Left lung (tissue), 10 donors: Measurements from ENCODE around the gene DYNLRB1. TPM values are rescaled to one million over a fixed set of nuclear protein-coding genes. Genes with fewer than 3 reads are reported as not detected.
"Not testable (repeated sequence)": the region's sequence is repeated elsewhere in the genome, so short reads cannot be mapped to it uniquely, and the experiment has no call there.

Experiments
- ATAC-seq: fragments of 200-7000 bp; cut with Tn5 transposase; one replicate; pipeline ENCODE4 v1.9.1; 2020; ENCODE audit warnings: moderate library complexity
- DNase-seq, 4 donors: peaks; one replicate each; pipeline ENCODE4 v3.0.0-alpha.2; 2013 to 2020
- H3K27ac ChIP-seq, 2 donors: fragments of 200-600 bp; sonication (generic) in 1 of 2; one replicate each; pipeline versions ENCODE4 v1.5.0 to v1.8.0; 2020 to 2021
- H3K27me3 ChIP-seq, 2 donors: fragments of 200-600 bp; sonication (generic) in 1 of 2; one replicate each; pipeline versions ENCODE4 v1.5.0 to v1.8.0; 2020 to 2021
- H3K36me3 ChIP-seq, 2 donors: fragments of 200-600 bp; sonication (generic) in 1 of 2; one replicate each; pipeline versions ENCODE4 v1.5.0 to v1.8.0; 2020 to 2021
- H3K4me1 ChIP-seq, 2 donors: fragments of 200-600 bp; one replicate each; pipeline ENCODE4 v1.8.0; 2021
- H3K4me3 ChIP-seq, 2 donors: fragments of 200-600 bp; sonication (generic) in 1 of 2; one replicate each; pipeline versions ENCODE4 v1.5.0 to v1.8.0; 2020 to 2021; ENCODE audit warnings: mild to moderate bottlenecking in 1 of 2
- H3K9me3 ChIP-seq, 2 donors: fragments of 200-600 bp; sonication (generic) in 1 of 2; one replicate each; pipeline versions ENCODE4 v1.5.0 to v1.8.0; 2020 to 2021
- intact Hi-C, 2 donors: fragments of 100-400 bp; cut with DNase I; formaldehyde crosslinking; loops; one replicate each; pipeline versions ENCODE4 v1.11.2 to v1.14.2; 2022
- polyA plus RNA-seq, 6 donors: library from polyadenylated mRNA; unstranded; fragments of 120-200 nt; gene quantifications; one replicate each; pipeline ENCODE4 v1.2.1, GENCODE V29; 2013; ENCODE audit not compliant: insufficient read length in 6 of 6
- total RNA-seq, 2 donors: library from RNA; stranded (reverse); fragmentation: NEBNext Ultra II Directional; extraction: Animal tissue kit (Norgen Biotek cat#: 25700); gene quantifications; one replicate each; pipeline ENCODE4 v1.2.1, GENCODE V29; 2021
- TF ChIP-seq, protein P1 (sequence below), 2 donors: fragments of 200-600 bp; sonication (generic) in 1 of 2; IDR thresholded peaks; one replicate each; pipeline versions ENCODE4 v1.5.0 to v1.8.0; 2021; ENCODE audit warnings: antibody characterized with exemption in 2 of 2
- donor health status: DM: no; HTN: yes; CAD: no.
- donor health status: DM: no; HTN: no; CAD: no.

Gene DYNLRB1
- total and polyA plus RNA-seq, 8 donors = 110 to 159 (median 141) TPM

DNA sequence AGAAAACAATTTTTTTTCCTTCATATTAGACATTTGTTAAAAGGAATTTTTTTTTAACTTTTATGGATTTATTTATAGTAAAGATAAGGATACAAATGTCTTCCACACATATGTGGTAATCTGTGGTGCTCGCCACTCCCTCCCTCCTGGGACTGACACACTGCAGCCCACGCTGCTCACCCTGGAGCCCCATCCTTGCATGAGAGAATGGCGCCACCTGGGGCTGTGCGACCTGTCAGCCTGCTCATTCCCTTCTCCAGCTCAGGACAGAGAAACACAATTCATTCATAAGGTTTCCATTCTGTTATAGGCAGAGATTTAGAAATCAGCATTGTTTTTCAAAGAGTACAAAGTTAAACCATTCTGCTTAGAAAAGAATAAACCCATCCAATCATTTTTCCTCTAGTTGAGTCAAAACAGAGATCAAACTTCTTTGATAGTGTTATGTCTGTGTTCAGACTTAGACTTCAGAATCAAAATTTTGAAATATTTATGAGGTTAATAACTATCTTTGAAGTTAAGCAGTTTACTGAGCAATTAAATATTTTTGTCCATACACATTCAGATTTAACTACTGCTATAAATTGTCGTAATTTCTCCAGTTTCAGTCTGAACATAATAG, 42.8 kb upstream of the DYNLRB1 start:
- Histone ChIP-seq H3K9me3 (no peaks in the 10 kb centered on the region), H3K36me3 (peaks cover 0 to 59% of the 10 kb centered on the region in 2 donors), H3K4me3 (no peak overlapping the region), H3K27ac (peak overlapping the region in 1 of 2 donors; percentile 48), H3K27me3 (no peaks in the 10 kb centered on the region), H3K4me1 (peaks cover 11 to 13% of the 10 kb centered on the region in 2 donors)
- intact Hi-C loops = loop anchor here in 1 of 2 donors (10.0 kb wide), 1 partner anchor 159 kb away; no protein-coding TSS in a partner anchor
- ATAC-seq (peak; percentile 58), DNase-seq (peak in 2 of 4 donors; percentile 16 to 38)
- TF ChIP-seq, protein P1, sequence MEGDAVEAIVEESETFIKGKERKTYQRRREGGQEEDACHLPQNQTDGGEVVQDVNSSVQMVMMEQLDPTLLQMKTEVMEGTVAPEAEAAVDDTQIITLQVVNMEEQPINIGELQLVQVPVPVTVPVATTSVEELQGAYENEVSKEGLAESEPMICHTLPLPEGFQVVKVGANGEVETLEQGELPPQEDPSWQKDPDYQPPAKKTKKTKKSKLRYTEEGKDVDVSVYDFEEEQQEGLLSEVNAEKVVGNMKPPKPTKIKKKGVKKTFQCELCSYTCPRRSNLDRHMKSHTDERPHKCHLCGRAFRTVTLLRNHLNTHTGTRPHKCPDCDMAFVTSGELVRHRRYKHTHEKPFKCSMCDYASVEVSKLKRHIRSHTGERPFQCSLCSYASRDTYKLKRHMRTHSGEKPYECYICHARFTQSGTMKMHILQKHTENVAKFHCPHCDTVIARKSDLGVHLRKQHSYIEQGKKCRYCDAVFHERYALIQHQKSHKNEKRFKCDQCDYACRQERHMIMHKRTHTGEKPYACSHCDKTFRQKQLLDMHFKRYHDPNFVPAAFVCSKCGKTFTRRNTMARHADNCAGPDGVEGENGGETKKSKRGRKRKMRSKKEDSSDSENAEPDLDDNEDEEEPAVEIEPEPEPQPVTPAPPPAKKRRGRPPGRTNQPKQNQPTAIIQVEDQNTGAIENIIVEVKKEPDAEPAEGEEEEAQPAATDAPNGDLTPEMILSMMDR (IDR thresholded peaks at IDR 0.05) = no peak

DNA sequence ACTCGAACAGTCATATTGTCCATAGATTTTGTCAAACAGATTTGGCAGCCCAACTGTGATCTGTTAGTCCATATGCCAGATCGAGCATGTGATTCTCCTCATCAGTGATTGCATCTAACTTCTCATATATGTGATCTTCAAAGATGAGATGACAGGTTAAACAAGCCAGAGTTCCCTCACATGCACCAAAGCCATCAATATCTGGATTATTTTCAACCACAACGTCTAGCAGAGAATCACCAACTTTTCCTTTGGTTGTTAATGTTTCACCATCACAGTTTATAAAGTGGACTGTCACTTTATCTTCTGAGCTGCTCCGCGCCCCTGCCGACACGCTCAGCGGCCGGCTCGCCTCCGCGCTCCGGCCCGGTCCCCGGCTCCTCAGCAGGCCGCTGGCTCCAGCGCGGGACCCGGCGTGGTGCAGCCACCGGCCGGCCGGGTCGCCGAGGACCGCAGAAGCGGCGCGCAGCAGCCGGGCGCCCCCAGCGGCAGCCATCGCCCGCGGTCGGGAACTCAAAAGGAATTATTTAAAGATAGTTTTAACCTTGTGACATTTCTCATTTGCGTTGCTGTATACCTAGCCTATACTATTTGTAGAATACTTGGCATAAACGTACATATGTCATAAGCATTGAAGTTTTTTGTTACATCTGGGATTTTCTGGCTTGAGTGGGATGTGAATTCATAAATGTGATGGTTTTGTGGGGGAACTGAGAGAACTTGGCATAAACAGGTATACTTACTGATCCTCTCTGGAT, 40.1 kb upstream of the DYNLRB1 start:
- Histone ChIP-seq H3K27me3 (no peaks in the 10 kb centered on the region), H3K4me3 (no peak overlapping the region), H3K36me3 (peaks cover 0 to 70% of the 10 kb centered on the region in 2 donors), H3K27ac (no peak overlapping the region), H3K4me1 (peaks cover 11 to 13% of the 10 kb centered on the region in 2 donors), H3K9me3 (no peaks in the 10 kb centered on the region)
- ATAC-seq = peak; percentile 87
- intact Hi-C loops = loop anchor here in 1 of 2 donors (10.0 kb wide), 1 partner anchor 161 kb away; no protein-coding TSS in a partner anchor
- peak; percentile 19 to 90 (median 42) for DNase-seq
- TF ChIP-seq, protein P1 (IDR thresholded peaks at IDR 0.05) = peak; percentile 52 to 72

DNA sequence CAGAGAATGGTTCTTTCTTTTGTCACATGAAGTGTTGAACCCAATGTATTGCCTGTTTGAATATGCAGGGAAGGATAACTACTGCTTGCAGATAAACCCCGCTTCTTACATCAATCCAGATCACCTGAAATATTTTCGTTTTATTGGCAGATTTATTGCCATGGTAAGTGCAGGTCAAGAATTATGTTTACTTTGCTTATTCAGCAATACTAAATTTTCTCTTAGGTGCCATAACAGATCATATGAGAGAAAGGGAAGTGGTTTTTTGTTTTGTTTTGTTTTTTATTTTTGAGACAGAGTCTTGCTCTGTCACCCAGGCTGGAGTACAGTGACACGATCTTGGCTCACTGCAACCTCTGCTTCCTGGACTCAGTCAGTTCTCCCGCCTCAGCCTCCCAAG, 36.6 kb upstream of the DYNLRB1 start:
- Histone ChIP-seq H3K4me3 (no peak overlapping the region), H3K27me3 (no peaks in the 10 kb centered on the region), H3K9me3 (no peaks in the 10 kb centered on the region), H3K36me3 (peaks cover 0 to 78% of the 10 kb centered on the region in 2 donors), H3K27ac (no peak overlapping the region), H3K4me1 (no peaks in the 10 kb centered on the region)
- ATAC-seq (no peak), DNase-seq (no peak)
- TF ChIP-seq, protein P1 (IDR thresholded peaks at IDR 0.05) = no peak
- intact Hi-C loops = loop anchor here in 1 of 2 donors (10.0 kb wide), 1 partner anchor 165 kb away; no protein-coding TSS in a partner anchor

DNA sequence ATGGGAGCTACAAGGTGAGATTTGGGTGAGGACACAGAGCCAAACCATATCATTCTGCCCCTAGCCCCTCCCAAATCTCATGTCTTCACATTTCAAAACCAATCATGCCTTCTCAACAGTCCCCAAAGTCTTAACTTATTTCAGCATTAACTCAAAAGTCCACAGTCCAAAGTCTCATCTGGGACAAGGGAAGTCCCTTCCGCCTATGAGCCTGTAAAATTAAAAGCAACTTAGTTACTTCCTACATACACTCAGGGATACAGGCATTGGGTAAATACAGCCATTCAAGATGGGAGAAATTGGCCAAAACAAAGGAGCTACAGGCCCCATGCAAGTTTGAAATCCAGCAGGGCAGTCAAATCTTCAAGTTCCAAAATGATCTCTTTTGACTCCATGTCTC, 34.1 kb upstream of the DYNLRB1 start:
- intact Hi-C loops, H3K27ac ChIP-seq, H3K9me3 ChIP-seq, H3K4me3 ChIP-seq, DNase-seq, H3K27me3 ChIP-seq, ATAC-seq, H3K4me1 ChIP-seq: not testable (repeated sequence)
- H3K36me3 ChIP-seq = peaks cover 0 to 95% of the 10 kb centered on the region in 2 donors

DNA sequence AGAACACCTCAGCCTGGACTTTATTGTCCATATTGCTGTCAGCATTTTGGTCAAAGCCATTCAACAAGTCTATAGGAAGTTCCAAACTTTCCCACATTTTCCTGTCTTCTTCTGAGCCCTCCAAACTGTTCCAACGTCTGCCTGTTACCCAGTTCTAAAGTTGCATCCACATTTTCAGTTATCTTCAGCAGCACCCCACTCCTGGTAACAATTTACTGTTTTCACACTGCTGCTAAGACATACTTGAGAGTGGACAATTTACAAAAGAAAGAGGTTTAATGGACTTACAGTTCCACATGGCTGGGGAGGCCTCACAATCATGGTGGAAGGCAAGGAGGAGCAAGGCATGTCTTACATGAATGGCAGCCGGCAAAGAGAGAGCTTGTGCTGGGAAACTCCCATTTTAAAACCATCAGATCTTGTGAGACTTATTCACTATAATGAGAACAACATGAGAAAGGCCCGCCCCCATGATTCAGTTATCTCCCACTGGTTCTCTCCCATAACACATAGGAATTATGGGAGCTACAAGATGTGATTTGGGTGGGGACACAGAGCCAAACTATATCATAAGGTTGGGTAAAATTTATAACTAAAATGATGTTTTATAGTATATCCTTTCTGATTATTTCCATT, 32.5 kb upstream of the DYNLRB1 start:
- intact Hi-C loops, H3K4me1 ChIP-seq, H3K27me3 ChIP-seq, ATAC-seq, H3K9me3 ChIP-seq, DNase-seq, H3K27ac ChIP-seq, H3K4me3 ChIP-seq: not testable (repeated sequence)
- peaks cover 0 to 91% of the 10 kb centered on the region in 2 donors for H3K36me3 ChIP-seq
